ENCODE data around the gene WASHC4. TPM values are rescaled to one million over a fixed set of nuclear protein-coding genes. Genes with fewer than 3 reads are reported as not detected.
A peak's percentile ranks its signal among the peaks of the same experiment; 100 is the strongest.

The WASHC4 gene
- total and polyA plus RNA-seq, 2 experiments from 2014 or later, result 18.5 to 24.1 TPM

- Histone ChIP-seq H3K27me3 (peaks cover 16% of the 10 kb centered on the region), H3K4me3 (no peak overlapping the region), H3K9me3 (ENCODE audit: low read depth) (no peaks in the 10 kb centered on the region), H3K36me3 (no peaks in the 10 kb centered on the region), H3K27ac (no peak overlapping the region), H3K4me1 (ENCODE audit: low read depth) (no peaks in the 10 kb centered on the region)
- peak in 1 of 2 donors; percentile 17 for DNase-seq (ENCODE audit: low read depth in 1 of 2, low spot score in 1 of 2)
- no peak for TF ChIP-seq CTCF (IDR thresholded peaks at IDR 0.05; ENCODE audit: low read depth, low read length)
Observed at GRCh38 chr12:105077435-105077834, 30.1 kb upstream of the WASHC4 start.

- no peaks in the 10 kb centered on the region for H3K36me3 ChIP-seq
- TF ChIP-seq CTCF (IDR thresholded peaks at IDR 0.05; ENCODE audit: low read depth, low read length), result no peak
- H3K27me3 ChIP-seq, result peaks cover 30% of the 10 kb centered on the region
- H3K4me3 ChIP-seq, result no peak overlapping the region
- H3K4me1 ChIP-seq (ENCODE audit: low read depth), result no peaks in the 10 kb centered on the region
- H3K9me3 ChIP-seq (ENCODE audit: low read depth), result no peaks in the 10 kb centered on the region
- DNase-seq (ENCODE audit: low read depth in 1 of 2, low spot score in 1 of 2), result no peak
- no peak overlapping the region for H3K27ac ChIP-seq
Observed at GRCh38 chr12:105078712-105079570, 28.6 kb upstream of the WASHC4 start.

- Histone ChIP-seq H3K4me3 (no peak overlapping the region), H3K27ac (no peak overlapping the region), H3K9me3 (ENCODE audit: low read depth) (no peaks in the 10 kb centered on the region), H3K27me3 (peaks cover 32% of the 10 kb centered on the region), H3K36me3 (no peaks in the 10 kb centered on the region), H3K4me1 (ENCODE audit: low read depth) (no peaks in the 10 kb centered on the region)
- DNase-seq (ENCODE audit: low read depth in 1 of 2, low spot score in 1 of 2), result peak in 1 of 2 donors; percentile 17
- no peak for TF ChIP-seq CTCF (IDR thresholded peaks at IDR 0.05; ENCODE audit: low read depth, low read length)
Observed at GRCh38 chr12:105083031-105083430, 24.5 kb upstream of the WASHC4 start.

GRCh38 chr12:105083551-105084105 is 23.9 kb upstream of the WASHC4 start:
- Histone ChIP-seq H3K9me3 (ENCODE audit: low read depth) (no peaks in the 10 kb centered on the region), H3K36me3 (no peaks in the 10 kb centered on the region), H3K4me1 (ENCODE audit: low read depth) (no peaks in the 10 kb centered on the region), H3K27me3 (peaks cover 32% of the 10 kb centered on the region), H3K4me3 (peak overlapping the region; percentile 36), H3K27ac (no peak overlapping the region)
- peak; percentile 19 to 87 for DNase-seq (ENCODE audit: low read depth in 1 of 2, low spot score in 1 of 2)
- peak; percentile 10 for TF ChIP-seq CTCF (IDR thresholded peaks at IDR 0.05; ENCODE audit: low read depth, low read length)

GRCh38 chr12:105084251-105085250 is 23.0 kb upstream of the WASHC4 start, which contains the start of gene ALDH1L2:
TSS of gene ALDH1L2 (minus strand) at chr12:105084458. CDS start at chr12:105084436, 22 bp downstream.
- Histone ChIP-seq H3K27ac (no peak within 1 kb of the TSS), H3K4me3 (peak within 1 kb of the TSS; percentile 36), H3K4me1 (ENCODE audit: low read depth) (no peaks in the 10 kb centered on the region), H3K27me3 (peaks cover 32% of the 10 kb centered on the region), H3K9me3 (ENCODE audit: low read depth) (no peaks in the 10 kb centered on the region), H3K36me3 (no peaks in the 10 kb centered on the region)
- no peak for TF ChIP-seq CTCF (IDR thresholded peaks at IDR 0.05; ENCODE audit: low read depth, low read length)
- DNase-seq (ENCODE audit: low read depth in 1 of 2, low spot score in 1 of 2), result peak; percentile 77 to 96
